Naive B cell (primary cell): ENCODE measurements around the gene EPHA1. TPM values are rescaled to one million over a fixed set of nuclear protein-coding genes. Genes with fewer than 3 reads are reported as not detected.
"Not testable (repeated sequence)": the region's sequence is repeated elsewhere in the genome, so short reads cannot be mapped to it uniquely, and the experiment has no call there.

Source experiments
- ATAC-seq, 2 donors: fragments of 150-1000 bp; cut with Tn5 transposase; 2 replicates each; pipeline ENCODE4 v1.10.0; 2021; ENCODE audit warnings: low read depth in 2 of 2, mild to moderate bottlenecking in 2 of 2, moderate library complexity in 2 of 2
- DNase-seq: peaks from one replicate; pipeline ENCODE4 v3.0.0; 2022
- H3K27ac Mint-ChIP-seq, 6 donors: one replicate each; pipeline ENCODE4 v1.8.0; 2020 to 2022; ENCODE audit warnings: mild to moderate bottlenecking in 6 of 6, mixed read lengths in 6 of 6, moderate library complexity in 5 of 6, inconsistent platforms in 2 of 6
- H3K27me3 Mint-ChIP-seq, 3 donors: one replicate each; pipeline ENCODE4 v1.8.0; 2021 to 2022; ENCODE audit warnings: mixed read lengths in 3 of 3, mild to moderate bottlenecking in 1 of 3
- H3K36me3 Mint-ChIP-seq, 2 donors: one replicate each; pipeline ENCODE4 v1.8.0; 2020 to 2022; ENCODE audit warnings: mixed read lengths in 2 of 2, inconsistent platforms in 1 of 2, mild to moderate bottlenecking in 1 of 2
- H3K4me1 Mint-ChIP-seq, 3 donors: one replicate each; pipeline ENCODE4 v1.8.0; 2020 to 2022; ENCODE audit warnings: mixed read lengths in 3 of 3, inconsistent platforms in 1 of 3, mild to moderate bottlenecking in 1 of 3, moderate library complexity in 1 of 3
- H3K4me3 Mint-ChIP-seq, 8 donors: one replicate each; pipeline ENCODE4 v1.8.0; 2020 to 2022; ENCODE audit warnings: mild to moderate bottlenecking in 8 of 8, mixed read lengths in 8 of 8, moderate library complexity in 8 of 8, inconsistent platforms in 2 of 8
- H3K9me3 Mint-ChIP-seq, 7 donors: one replicate each; pipeline ENCODE4 v1.8.0; 2020 to 2022; ENCODE audit warnings: mixed read lengths in 7 of 7, mild to moderate bottlenecking in 5 of 7, inconsistent platforms in 2 of 7, moderate library complexity in 1 of 7
- polyA plus RNA-seq, 6 donors: library from polyadenylated mRNA; unstranded; fragments of 300-500 nt; fragmentation: Illumina TruSeq; gene quantifications; one replicate each; pipeline ENCODE4 v1.2.3, GENCODE V29; 2021; ENCODE audit warnings: low read depth in 6 of 6

Gene EPHA1
- polyA plus RNA-seq, 6 donors from 2014 or later = 0.06 TPM; not detected in 5

DNA sequence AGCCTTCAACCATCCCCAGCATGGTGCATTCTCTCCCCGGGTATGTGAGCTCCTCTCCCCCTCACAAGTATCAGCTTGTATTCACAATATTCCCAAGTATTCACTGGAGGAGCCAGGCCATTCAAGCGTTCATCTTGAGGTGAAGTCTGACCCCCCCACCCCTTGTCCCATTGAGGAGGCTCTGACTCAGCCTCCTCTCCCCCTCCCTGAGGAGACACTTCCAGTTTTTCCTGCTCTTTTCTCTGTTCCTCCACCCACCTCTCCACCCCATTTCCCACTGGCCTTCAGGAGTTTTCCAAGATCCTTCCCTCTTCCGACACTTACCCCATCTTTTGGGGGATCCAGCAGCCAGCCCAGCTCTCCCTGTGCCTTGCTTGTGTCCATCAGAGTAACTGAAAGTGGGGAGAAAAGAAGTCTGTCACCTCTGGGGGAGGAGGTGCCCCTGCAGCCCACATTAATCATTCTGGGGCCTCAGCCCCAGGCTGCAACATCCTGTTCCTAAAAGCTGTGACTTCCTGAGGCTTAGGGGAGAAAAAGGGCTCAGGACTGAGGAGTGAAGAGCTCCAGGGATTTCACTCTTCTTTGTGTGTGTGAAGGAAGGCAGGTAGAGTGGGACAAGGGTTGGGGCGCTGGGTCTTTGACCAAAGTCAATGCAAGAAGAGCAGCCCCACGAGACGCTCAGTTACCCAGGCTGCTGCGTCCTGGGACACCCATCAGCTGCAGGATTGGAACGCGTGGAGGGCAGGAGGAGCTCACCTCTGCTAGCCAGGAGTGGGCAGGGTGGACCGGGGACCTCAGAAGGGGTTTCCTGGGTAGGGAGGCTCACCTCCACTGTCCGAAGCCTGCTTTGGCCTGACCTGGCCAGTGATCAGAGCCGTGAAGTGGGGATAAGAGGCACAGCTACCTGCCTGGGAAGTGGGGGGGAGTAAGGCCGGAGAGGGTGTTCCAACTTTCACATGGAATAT, 1.1 kb downstream of the EPHA1 start:
- Mint-ChIP-seq H3K27me3 (peaks cover 30 to 37% (median 32%) of the 10 kb centered on the region in 3 donors), H3K4me1 (peaks cover 24 to 34% (median 32%) of the 10 kb centered on the region in 3 donors), H3K27ac (peak overlapping the region in 4 of 6 donors; percentile 16 to 89 (median 67)), H3K36me3 (no peaks in the 10 kb centered on the region), H3K4me3 (peak overlapping the region in 7 of 8 donors; percentile 70 to 86 (median 77)), H3K9me3 (no peaks in the 10 kb centered on the region)
- ATAC-seq (no peak), DNase-seq (no peak)

DNA sequence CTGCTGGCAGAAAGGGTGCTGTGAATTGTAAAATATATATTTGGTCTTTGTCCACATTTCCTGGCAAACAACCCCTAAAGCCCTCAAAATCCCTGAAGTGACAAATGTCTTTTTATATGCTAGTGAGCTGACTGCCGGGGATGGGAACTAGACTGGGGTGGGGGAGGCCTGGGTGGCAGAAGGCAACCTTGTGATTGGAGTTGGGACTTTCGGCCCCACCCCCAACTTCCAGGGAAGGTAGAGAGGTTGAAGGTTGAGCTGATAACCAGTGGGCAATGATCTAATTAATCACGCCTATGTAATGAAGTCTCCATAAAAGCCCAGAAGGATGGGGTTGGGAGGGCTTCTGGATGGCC, 2.7 kb downstream of the EPHA1 start:
- Mint-ChIP-seq H3K4me1 (peaks cover 24 to 34% (median 32%) of the 10 kb centered on the region in 3 donors), H3K4me3 (no peak overlapping the region), H3K36me3 (no peaks in the 10 kb centered on the region), H3K27ac (no peak overlapping the region), H3K9me3 (no peaks in the 10 kb centered on the region), H3K27me3 (peaks cover 15 to 22% (median 21%) of the 10 kb centered on the region in 3 donors)
- no peak for ATAC-seq
- DNase-seq = no peak

DNA sequence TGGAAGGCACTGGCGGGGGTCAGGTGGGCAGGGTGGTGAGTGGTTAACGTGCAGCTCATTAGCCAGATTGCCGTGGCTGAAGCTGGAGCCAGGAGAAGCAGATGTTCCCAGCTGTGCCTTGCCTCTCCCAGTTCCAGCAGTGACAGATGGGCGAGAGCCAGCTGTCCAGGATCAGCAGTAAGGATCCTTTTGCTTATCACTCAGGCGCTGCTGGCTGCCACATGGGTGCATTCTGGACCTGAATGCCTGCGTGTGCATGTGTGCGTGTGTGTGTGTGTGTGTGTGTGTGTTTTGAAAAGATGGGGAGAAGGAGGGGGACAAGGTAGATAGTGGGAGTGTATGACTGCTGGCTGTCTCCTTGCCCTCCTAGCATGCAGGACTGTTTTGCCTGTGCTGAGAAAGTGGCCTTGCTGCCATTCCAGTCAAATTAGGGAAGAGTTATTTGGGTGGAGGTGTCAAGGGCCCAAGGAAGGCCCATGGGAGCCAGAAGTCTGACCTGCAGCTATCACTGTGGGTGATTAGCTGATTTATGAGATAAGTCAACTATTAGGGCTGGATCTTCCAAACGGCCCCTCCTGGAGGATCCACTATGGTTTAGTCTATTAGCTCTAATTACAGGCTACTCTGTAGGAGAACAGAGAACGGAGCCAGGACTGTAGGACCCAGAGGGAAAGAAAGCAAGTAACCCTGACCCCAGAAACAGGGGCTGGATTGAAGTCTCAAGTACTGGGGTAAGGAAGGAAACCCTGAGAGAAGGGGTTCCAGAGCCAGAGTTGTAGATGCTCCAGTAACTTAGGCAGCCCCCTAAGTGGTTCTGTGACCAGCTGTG, 3.3 kb downstream of the EPHA1 start:
- Mint-ChIP-seq H3K4me1 (peaks cover 19 to 28% (median 28%) of the 10 kb centered on the region in 3 donors), H3K9me3 (no peaks in the 10 kb centered on the region), H3K27ac (peak overlapping the region in 2 of 6 donors; percentile 14 to 58), H3K27me3 (peaks cover 12 to 21% (median 16%) of the 10 kb centered on the region in 3 donors), H3K36me3 (no peaks in the 10 kb centered on the region), H3K4me3 (peak overlapping the region in 1 of 8 donors; percentile 53)
- no peak for DNase-seq
- ATAC-seq = no peak

DNA sequence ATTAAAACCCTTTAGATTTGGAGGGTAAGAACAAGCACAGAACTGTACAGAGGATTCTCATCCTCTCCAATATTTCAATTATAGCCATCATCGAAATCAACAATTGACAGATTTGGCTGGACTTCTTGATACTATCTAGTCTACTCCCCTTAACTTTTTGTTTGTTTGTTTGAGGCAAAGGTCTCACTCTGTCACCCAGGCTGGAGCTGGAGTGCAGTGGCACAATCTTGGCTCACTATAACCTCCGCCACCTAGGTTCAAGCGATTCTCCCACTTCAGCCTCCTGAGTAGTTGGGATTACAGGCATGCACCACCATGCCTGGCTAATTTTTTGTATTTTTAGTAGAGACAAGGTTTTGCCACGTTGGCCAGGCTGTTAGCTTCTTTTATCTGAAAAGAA, 6.4 kb downstream of the EPHA1 start:
- not testable (repeated sequence) for H3K36me3 Mint-ChIP-seq, H3K27me3 Mint-ChIP-seq, DNase-seq, ATAC-seq, H3K9me3 Mint-ChIP-seq, H3K4me3 Mint-ChIP-seq, H3K4me1 Mint-ChIP-seq
- H3K27ac Mint-ChIP-seq = peak overlapping the region in 1 of 6 donors; percentile 77

DNA sequence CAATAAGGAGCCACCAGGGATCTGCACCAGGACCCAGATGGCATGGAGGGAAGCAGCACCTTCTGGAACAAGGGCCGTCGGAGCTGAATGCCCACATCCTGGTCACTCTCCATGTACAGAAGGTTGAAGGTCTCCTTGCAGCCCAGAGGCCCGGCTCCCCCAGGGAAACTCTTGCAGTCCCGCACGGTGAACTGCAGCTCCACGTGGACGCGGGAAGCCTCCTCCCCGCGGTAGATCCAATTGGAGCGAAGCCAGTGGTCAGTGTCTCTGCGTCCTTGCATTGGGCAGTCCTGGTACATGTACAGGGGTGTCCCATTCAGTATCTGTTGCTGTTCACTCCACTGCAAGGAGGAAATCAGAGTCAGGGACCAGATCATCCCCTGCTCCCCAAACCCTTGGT, 7.4 kb downstream of the EPHA1 start:
- Mint-ChIP-seq H3K27ac (no peak overlapping the region), H3K27me3 (no peaks in the 10 kb centered on the region), H3K9me3 (no peaks in the 10 kb centered on the region), H3K36me3 (no peaks in the 10 kb centered on the region), H3K4me1 (no peaks in the 10 kb centered on the region), H3K4me3 (no peak overlapping the region)
- no peak for DNase-seq
- no peak for ATAC-seq

DNA sequence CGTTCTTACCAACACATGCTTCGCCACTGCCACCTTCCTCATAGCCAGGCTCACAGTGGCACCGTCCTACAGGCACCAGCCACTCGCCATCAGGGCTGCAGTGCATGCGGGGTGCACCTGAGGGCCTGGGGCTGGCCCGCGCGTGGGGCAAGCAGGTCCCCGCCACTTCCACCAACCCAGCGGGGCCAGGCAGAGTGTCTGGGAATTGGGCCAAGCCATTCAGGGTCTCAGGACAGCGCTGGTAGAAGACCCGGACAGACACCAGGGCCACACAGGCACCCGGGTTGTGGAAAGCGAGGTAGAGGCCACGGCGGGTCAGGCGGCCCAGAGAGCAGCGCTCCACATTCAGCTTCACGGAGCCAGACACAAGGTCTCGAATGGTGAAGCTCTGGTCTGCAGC, 9.0 kb downstream of the EPHA1 start:
- no peak for DNase-seq
- Mint-ChIP-seq H3K27me3 (peaks cover 0 to 8% (median 0%) of the 10 kb centered on the region in 3 donors), H3K9me3 (no peaks in the 10 kb centered on the region), H3K27ac (peak overlapping the region in 1 of 6 donors; percentile 14), H3K4me3 (peak overlapping the region in 2 of 8 donors; percentile 29 to 35), H3K4me1 (peaks cover 0 to 6% (median 4%) of the 10 kb centered on the region in 3 donors), H3K36me3 (no peaks in the 10 kb centered on the region)
- ATAC-seq = no peak

DNA sequence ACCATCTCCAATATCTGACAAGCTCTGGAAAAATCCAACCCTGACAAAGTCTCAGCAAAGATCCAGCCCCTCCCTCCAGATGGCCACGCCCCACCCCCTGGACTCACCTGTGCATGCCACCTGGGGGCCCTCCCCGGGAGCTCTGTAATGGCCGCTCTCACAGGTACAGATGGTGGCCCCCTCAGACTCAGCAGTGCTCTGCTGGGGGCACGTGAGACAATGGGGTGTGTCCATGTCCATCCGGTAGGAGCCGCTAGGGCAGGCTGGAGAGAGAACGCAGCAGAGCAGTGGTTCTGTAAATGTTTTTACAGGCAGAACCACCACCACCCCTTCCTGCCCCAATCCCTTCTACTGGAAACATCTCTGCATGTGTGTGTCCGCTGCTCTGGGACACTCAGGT, 9.5 kb downstream of the EPHA1 start:
- peaks cover 0 to 6% (median 4%) of the 10 kb centered on the region in 3 donors for H3K4me1 Mint-ChIP-seq
- peak overlapping the region in 1 of 8 donors; percentile 29 for H3K4me3 Mint-ChIP-seq
- no peaks in the 10 kb centered on the region for H3K9me3 Mint-ChIP-seq
- ATAC-seq (no peak), DNase-seq (no peak)
- peaks cover 0 to 8% (median 0%) of the 10 kb centered on the region in 3 donors for H3K27me3 Mint-ChIP-seq
- no peak overlapping the region for H3K27ac Mint-ChIP-seq
- no peaks in the 10 kb centered on the region for H3K36me3 Mint-ChIP-seq

DNA sequence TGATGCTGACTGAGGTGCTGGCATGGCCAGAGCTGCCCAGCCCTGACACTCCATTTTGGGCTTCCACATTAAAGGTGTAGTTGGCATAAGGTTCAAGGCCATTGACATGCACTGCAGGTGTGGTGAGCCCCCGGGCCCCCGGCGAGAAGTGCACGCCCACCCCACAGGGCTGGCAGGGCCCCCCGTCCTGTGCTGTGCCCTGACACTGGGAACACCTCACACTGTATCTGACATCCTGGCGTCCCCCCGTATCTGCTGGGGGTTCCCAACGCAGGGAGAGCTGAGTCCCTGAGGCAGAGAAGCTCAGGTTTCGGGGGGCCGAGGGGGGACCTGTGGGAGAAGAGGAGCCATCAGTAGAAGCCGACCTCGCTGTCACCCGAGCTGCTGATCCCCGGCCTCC, 10.0 kb downstream of the EPHA1 start:
- H3K27ac Mint-ChIP-seq = no peak overlapping the region
- H3K4me1 Mint-ChIP-seq = peaks cover 0 to 6% (median 4%) of the 10 kb centered on the region in 3 donors
- H3K9me3 Mint-ChIP-seq = no peaks in the 10 kb centered on the region
- no peaks in the 10 kb centered on the region for H3K36me3 Mint-ChIP-seq
- ATAC-seq (no peak), DNase-seq (no peak)
- peaks cover 0 to 8% (median 0%) of the 10 kb centered on the region in 3 donors for H3K27me3 Mint-ChIP-seq
- no peak overlapping the region for H3K4me3 Mint-ChIP-seq

DNA sequence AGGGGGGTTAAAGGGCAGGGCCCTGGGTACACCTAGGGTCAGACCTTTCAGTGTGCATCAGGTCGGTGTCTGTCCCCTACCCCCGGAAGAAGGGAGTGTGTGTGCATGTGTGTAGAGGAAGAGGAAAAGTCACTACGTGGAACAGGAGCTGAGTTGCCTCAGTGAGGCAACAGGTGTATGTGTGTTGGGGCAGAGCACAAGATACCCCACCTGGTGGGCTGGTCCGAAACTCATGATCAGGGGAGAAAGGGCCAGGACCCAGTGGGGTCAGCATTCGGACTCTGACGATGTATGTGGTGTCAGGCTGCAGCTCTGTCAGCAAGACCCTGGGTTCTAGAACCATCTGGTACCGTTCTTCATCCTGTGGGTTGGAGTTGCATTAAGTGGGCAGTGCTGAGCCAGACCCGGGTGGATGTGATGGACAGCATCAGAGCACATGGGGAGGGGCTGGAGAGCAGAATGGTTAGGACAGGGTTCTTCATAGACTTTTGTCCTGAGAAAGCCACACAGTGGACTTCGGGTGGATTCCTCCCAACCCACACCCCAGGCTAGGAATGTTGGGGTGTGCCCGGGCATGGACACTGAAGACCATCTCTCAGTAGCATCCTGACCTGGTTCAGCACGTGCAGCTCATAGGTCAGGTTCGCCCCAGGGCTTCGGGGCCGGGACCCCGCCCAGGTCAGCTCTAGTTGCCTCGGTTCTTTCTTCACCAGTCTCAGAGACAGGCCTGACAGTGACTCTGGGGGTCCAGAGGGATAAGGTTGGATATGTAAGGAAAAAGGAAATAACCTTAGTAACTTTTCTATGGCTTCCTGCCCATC, 10.7 kb downstream of the EPHA1 start:
- H3K4me3 Mint-ChIP-seq = no peak overlapping the region
- DNase-seq = no peak
- ATAC-seq = no peak
- peaks cover 0 to 6% (median 4%) of the 10 kb centered on the region in 3 donors for H3K4me1 Mint-ChIP-seq
- no peaks in the 10 kb centered on the region for H3K36me3 Mint-ChIP-seq
- H3K27me3 Mint-ChIP-seq = peaks cover 0 to 8% (median 0%) of the 10 kb centered on the region in 3 donors
- no peaks in the 10 kb centered on the region for H3K9me3 Mint-ChIP-seq
- H3K27ac Mint-ChIP-seq = no peak overlapping the region

DNA sequence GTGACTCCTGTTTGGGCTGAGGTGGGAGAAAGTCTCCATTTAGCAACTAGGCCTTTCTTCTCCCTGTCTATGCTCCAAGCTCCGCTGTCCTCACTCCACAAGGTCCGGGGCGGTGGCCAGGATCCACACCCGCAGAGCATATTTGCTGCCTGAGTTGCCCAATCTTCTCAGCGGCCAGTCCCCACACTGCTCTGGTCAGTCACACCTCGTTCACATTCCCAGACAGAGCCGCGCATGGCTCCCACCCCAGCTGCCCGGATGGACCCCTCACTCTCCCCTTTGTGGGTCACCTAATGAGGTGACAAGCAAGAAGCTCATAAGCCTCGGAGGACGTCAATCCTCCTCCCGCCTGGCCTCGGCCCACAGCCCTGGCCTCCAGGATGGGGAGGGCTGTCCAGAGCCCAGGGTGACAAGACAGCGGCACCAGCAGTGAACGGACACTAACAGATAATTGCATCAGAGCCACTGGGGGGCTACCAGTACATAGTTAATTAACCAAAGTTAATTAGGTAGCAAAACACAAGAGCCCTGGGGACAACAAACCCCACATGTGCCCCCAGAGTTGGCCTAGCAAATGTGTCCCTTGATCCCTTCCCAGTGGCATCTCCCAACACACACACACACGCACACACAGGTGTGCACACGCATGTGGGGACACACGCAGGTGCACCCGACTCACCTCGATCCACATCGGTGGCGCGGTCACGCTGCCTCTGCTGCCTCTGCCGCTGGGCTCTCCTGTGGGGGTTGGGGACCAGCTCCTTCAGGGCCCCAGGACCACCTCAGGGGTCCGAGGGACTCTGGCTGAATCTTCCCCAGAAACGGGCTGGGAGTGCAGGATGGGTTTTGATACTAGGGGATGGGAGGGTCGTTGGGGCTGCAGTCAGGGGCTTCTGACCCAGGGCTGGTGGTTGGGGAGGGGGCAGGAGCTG, 11.8 kb downstream of the EPHA1 start:
- Mint-ChIP-seq H3K27ac (peak overlapping the region in 1 of 6 donors; percentile 64), H3K4me3 (no peak overlapping the region)

DNA sequence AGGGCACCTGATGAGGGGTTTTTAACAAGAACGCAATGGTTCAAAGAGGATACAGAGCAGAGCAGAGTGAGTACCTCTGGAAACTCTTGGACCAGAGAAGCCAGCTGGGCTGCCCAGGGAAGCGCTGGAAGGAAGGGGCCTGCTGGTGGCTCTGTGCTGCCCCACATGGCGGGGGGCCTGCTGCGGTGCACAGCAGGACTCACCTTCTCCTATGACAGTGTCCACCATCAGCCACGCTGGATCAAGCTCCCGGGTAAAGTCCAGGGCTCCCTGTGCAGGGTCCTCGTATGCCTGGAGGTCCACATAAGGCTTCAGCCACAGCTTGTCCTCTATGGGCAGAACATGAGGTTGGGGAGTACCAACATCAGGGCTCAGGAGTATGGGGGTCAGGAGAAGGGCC, 12.5 kb downstream of the EPHA1 start:
- Mint-ChIP-seq H3K4me1 (peaks cover 0 to 6% (median 4%) of the 10 kb centered on the region in 3 donors), H3K27me3 (peaks cover 0 to 8% (median 0%) of the 10 kb centered on the region in 3 donors), H3K27ac (no peak overlapping the region), H3K4me3 (no peak overlapping the region), H3K9me3 (no peaks in the 10 kb centered on the region), H3K36me3 (no peaks in the 10 kb centered on the region)
- ATAC-seq = no peak
- no peak for DNase-seq

More for the DNA sequence above, 11.8 kb downstream of the EPHA1 start:
- Mint-ChIP-seq H3K27me3 (peaks cover 0 to 8% (median 0%) of the 10 kb centered on the region in 3 donors), H3K4me1 (peaks cover 0 to 6% (median 4%) of the 10 kb centered on the region in 3 donors), H3K9me3 (no peaks in the 10 kb centered on the region), H3K36me3 (no peaks in the 10 kb centered on the region)
- no peak for DNase-seq
- ATAC-seq = no peak
